Measurements from ENCODE around the gene PAXX. TPM values are rescaled to one million over a fixed set of nuclear protein-coding genes. Genes with fewer than 3 reads are reported as not detected.

Gene PAXX
- total RNA-seq, 5 donors from 2014 or later (not counting 1 experiment from before 2014, with no cell fraction given): 81.3 to 173 (median 127) TPM

DNA sequence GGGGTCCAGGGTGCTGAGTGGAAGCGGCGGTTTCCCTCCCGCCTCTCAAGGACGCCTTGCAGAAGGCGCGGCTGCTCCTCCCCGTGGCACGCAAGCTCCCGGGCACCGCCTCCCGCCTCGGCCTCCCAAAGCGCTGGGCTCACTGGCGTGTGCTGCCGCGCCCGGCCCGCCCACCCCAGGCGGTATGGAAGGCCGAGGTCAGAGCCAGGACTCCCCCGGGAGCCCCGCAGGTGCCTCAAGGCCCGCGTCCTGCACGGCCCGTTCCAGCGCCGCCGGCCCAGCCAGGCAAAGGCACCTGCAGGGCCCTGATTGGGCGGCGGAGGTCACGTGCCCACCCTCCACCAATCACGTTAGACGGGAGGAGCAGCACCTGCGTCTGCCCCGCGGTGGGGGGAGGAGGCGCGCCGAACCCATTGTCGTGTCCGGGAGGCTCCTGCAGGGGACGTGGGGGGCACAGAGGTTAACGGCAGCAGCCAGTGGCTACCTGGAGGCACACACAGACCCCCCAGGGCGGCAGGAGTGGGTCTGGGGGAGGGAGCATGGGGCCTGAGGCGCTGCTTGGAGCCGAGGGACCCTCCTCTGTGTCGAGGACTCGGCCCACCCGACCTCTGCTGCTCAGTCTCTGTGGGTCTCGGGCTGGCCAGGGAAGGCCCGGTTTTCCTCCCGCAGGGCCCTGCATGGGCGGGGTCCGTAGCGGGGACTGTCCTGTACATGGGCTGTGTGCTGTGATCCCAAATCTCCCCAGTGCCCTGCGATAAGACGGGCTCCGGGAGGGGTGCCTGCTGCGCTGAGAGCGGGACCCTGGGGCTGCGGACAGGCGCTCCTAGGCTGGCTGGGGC, 42.2 kb upstream of the PAXX start:
- Mint-ChIP-seq H3K4me3 (peak overlapping the region; percentile 80 to 81 (median 81)), H3K27me3 (no peaks in the 10 kb centered on the region), H3K4me1 (peaks cover 5 to 18% (median 7%) of the 10 kb centered on the region in 3 donors), H3K9me3 (no peaks in the 10 kb centered on the region), H3K36me3 (no peaks in the 10 kb centered on the region), H3K27ac (peak overlapping the region; percentile 90 to 93)
- Histone ChIP-seq H3K27ac (ENCODE audit: low read length) (peak overlapping the region; percentile 67), H3K4me3 (ENCODE audit: control insufficient read depth in 1 of 2, extremely low read depth in 1 of 2, low read length in 1 of 2) (peak overlapping the region; percentile 52 to 65), H3K4me1 (ENCODE audit: control insufficient read depth in 1 of 2, extremely low read depth in 1 of 2, insufficient read depth in 2 of 2, low read length in 2 of 2) (peaks cover 5 to 51% of the 10 kb centered on the region in 2 experiments), H3K27me3 (replicated peaks in 1 of 2; ENCODE audit: control insufficient read depth in 2 of 2, extremely low read depth in 1 of 2, insufficient read depth in 2 of 2, low read length in 1 of 2) (peaks cover 0 to 3% of the 10 kb centered on the region in 2 experiments), H3K9me3 (no peaks in the 10 kb centered on the region), H3K36me3 (ENCODE audit: control insufficient read depth in 2 of 2, extremely low read depth in 1 of 2, insufficient read depth in 1 of 2, low read length in 1 of 2) (no peaks in the 10 kb centered on the region)
- CTCF ChIA-PET: no interaction called here
- 10% methylated on average over 56 of the region's 63 CpGs for WGBS (ENCODE audit: insufficient coverage)
- ATAC-seq (replicated peaks in 1 of 4) (peak; percentile 94 to 97 (median 95)), DNase-seq (peak; percentile 91 to 99 (median 97))
- POLR2A ChIA-PET: no interaction called here

DNA sequence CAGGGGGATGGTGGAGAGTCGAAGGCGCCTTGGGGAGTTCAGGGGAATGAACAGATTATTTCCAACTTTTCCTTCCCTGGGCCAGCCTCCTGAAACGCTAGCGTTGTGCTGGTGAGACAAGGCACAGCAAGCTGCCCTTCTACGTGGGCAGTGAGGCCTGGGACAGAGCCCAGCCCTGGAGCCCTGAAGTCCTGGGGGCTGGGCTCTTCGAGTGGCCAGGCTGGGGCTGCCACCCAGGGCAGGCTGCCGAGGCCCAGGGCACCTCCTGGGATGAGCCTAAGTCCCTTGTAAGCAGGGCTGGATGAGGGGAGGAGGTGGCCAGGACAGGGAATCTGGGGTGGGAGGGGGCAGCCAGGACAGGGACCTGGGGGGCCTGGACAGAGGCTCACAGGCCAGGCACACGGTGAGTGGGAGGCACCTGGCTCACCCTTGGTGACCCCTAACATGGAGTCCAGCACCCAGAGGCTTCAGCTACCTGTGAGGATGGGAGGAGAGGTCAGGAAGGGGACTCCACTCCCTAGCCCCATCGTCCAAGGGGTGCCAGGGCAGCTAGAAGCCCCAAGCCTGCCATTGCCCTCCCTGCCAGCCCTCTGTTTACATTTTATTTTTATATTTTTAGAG, 41.5 kb upstream of the PAXX start:
- Mint-ChIP-seq H3K9me3 (no peaks in the 10 kb centered on the region), H3K4me3 (peak overlapping the region; percentile 72 to 81 (median 79)), H3K36me3 (no peaks in the 10 kb centered on the region), H3K4me1 (peaks cover 5 to 16% (median 6%) of the 10 kb centered on the region in 3 donors), H3K27ac (peak overlapping the region; percentile 85 to 93), H3K27me3 (no peaks in the 10 kb centered on the region)
- no peaks in the 10 kb centered on the region for H3K36me3 ChIP-seq (ENCODE audit: control insufficient read depth in 2 of 2, extremely low read depth in 1 of 2, insufficient read depth in 1 of 2, low read length in 1 of 2)
- ChIA-PET POLR2A (no interaction called here), CTCF (interaction anchor here in 1 of 2 donors (0.9 kb wide), 1 partner anchor 81 kb away, joined by 4 read pairs; the partner anchor contains the start of gene FUT7)
- peaks cover 5 to 45% of the 10 kb centered on the region in 2 experiments for H3K4me1 ChIP-seq (ENCODE audit: control insufficient read depth in 1 of 2, extremely low read depth in 1 of 2, insufficient read depth in 2 of 2, low read length in 2 of 2)
- DNase-seq (peak in 1 of 35 experiments; percentile 2), ATAC-seq (replicated peaks in 1 of 4) (no peak)
- H3K27ac ChIP-seq (ENCODE audit: low read length): peak overlapping the region; percentile 67
- H3K27me3 ChIP-seq (replicated peaks in 1 of 2; ENCODE audit: control insufficient read depth in 2 of 2, extremely low read depth in 1 of 2, insufficient read depth in 2 of 2, low read length in 1 of 2): peaks cover 0 to 3% of the 10 kb centered on the region in 2 experiments
- WGBS (ENCODE audit: insufficient coverage): 70% methylated on average over 5 of the region's 9 CpGs
- H3K4me3 ChIP-seq (ENCODE audit: control insufficient read depth in 1 of 2, extremely low read depth in 1 of 2, low read length in 1 of 2): peak overlapping the region; percentile 52 to 65
- no peaks in the 10 kb centered on the region for H3K9me3 ChIP-seq

DNA sequence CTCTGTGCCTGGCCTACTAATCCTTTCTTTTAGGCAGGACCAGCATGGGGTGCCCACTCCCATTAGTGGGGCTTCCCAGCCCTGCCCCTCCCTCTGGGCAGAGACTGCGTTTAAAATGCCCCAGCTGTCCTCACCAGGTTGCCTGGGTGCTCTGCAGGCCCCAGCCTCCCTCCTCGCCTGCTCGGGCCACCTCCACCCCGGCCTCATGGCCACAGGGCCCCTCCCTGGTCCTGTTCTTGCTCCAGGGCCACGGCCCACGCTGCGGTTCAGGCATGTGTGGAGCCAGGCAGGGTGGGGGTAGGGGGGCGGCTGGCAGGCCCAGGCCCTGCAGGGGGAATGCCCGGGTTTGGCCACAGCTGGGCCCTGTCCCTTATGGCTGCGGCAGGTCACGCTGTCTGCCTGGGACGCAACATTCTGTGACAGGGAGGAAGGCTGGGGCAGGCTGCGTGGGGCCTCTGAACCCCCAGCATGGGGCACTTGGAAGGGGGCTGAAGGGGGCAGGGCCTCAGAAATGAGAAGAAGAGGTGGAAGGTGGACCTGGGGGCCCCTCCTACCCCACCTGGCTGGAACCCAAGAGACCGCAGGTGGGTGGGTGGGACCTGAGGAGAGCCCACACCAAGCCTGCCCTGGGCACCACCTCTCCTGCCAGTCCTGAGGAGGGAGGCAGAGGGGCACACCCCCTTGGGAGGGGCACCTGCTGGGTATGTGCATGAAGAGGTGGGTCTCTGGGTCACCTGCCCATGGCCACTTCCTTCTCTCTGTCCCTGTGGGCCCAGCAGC, 40.5 kb upstream of the PAXX start, which contains the start of gene LCN12:
Gene LCN12, plus strand, starts transcription at position 733 of the 780 bp plus-strand sequence. CDS start 55 bp downstream, outside the sequence.
- no peak within 1 kb of the TSS for H3K27ac ChIP-seq (ENCODE audit: low read length)

DNA sequence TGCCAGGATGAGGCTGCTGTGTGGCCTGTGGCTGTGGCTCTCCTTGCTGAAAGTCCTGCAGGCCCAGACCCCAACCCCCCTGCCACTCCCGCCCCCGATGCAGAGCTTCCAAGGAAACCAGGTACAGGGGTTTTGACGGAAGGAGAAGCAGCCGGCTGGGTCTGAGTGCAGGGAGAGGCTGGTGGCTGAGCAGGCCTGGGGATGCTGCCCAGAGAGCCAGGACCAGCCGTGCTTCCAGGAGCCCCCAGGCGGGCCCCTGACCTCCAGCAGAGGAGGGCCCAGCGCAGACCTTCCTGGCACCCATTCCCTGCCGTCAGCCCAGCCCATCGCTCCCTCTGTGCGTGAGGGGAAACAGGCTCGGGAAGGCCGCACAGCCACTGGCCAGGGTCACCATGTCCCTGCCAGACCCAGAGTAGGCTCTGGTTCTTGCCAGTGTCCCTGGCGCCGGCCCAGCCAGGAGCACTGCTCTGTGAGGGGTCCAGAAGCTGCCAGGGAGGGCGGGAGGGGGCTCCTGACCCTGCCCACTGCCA, 39.8 kb upstream of the PAXX start:
- ChIA-PET POLR2A (interaction anchor here in 1 of 2 donors (0.6 kb wide), 1 partner anchor 767 kb away, joined by 5 read pairs; no protein-coding TSS in a partner anchor), CTCF (no interaction called here)
- Mint-ChIP-seq H3K36me3 (no peaks in the 10 kb centered on the region), H3K27me3 (no peaks in the 10 kb centered on the region), H3K4me3 (no peak overlapping the region), H3K4me1 (peaks cover 6 to 14% (median 6%) of the 10 kb centered on the region in 3 donors), H3K27ac (no peak overlapping the region), H3K9me3 (peaks cover 0 to 2% (median 0%) of the 10 kb centered on the region in 3 donors)
- DNase-seq: peak in 1 of 35 experiments; percentile 3
- WGBS (ENCODE audit: insufficient coverage): 92% methylated on average over 11 of the region's 15 CpGs
- Histone ChIP-seq H3K27me3 (replicated peaks in 1 of 2; ENCODE audit: control insufficient read depth in 2 of 2, extremely low read depth in 1 of 2, insufficient read depth in 2 of 2, low read length in 1 of 2) (peaks cover 0 to 3% of the 10 kb centered on the region in 2 experiments), H3K4me1 (ENCODE audit: control insufficient read depth in 1 of 2, extremely low read depth in 1 of 2, insufficient read depth in 2 of 2, low read length in 2 of 2) (peaks cover 5 to 37% of the 10 kb centered on the region in 2 experiments), H3K4me3 (ENCODE audit: control insufficient read depth in 1 of 2, extremely low read depth in 1 of 2, low read length in 1 of 2) (no peak overlapping the region), H3K27ac (ENCODE audit: low read length) (no peak overlapping the region), H3K9me3 (no peaks in the 10 kb centered on the region), H3K36me3 (ENCODE audit: control insufficient read depth in 2 of 2, extremely low read depth in 1 of 2, insufficient read depth in 1 of 2, low read length in 1 of 2) (no peaks in the 10 kb centered on the region)
- ATAC-seq (replicated peaks in 1 of 4): no peak

More for the DNA sequence above, 40.5 kb upstream of the PAXX start, which contains the start of gene LCN12:
- CTCF ChIA-PET: interaction anchor here in 1 of 2 donors (0.9 kb wide), 1 partner anchor 80 kb away, joined by 4 read pairs; the partner anchor contains the start of gene FUT7
- WGBS (ENCODE audit: insufficient coverage): 96% methylated on average over 9 of the region's 14 CpGs
- Histone ChIP-seq H3K4me3 (ENCODE audit: control insufficient read depth in 1 of 2, extremely low read depth in 1 of 2, low read length in 1 of 2) (no peak within 1 kb of the TSS), H3K27me3 (replicated peaks in 1 of 2; ENCODE audit: control insufficient read depth in 2 of 2, extremely low read depth in 1 of 2, insufficient read depth in 2 of 2, low read length in 1 of 2) (peaks cover 0 to 3% of the 10 kb centered on the region in 2 experiments), H3K36me3 (ENCODE audit: control insufficient read depth in 2 of 2, extremely low read depth in 1 of 2, insufficient read depth in 1 of 2, low read length in 1 of 2) (no peaks in the 10 kb centered on the region), H3K4me1 (ENCODE audit: control insufficient read depth in 1 of 2, extremely low read depth in 1 of 2, insufficient read depth in 2 of 2, low read length in 2 of 2) (peaks cover 5 to 40% of the 10 kb centered on the region in 2 experiments), H3K9me3 (no peaks in the 10 kb centered on the region)
- Mint-ChIP-seq H3K4me3 (peak within 1 kb of the TSS in 1 of 3 donors; percentile 81), H3K4me1 (peaks cover 6 to 16% (median 6%) of the 10 kb centered on the region in 3 donors), H3K36me3 (no peaks in the 10 kb centered on the region), H3K9me3 (peaks cover 0 to 2% (median 0%) of the 10 kb centered on the region in 3 donors), H3K27ac (no peak within 1 kb of the TSS), H3K27me3 (no peaks in the 10 kb centered on the region)
- ATAC-seq (replicated peaks in 1 of 4) (no peak), DNase-seq (peak in 1 of 35 experiments; percentile 2)
- POLR2A ChIA-PET: no interaction called here

DNA sequence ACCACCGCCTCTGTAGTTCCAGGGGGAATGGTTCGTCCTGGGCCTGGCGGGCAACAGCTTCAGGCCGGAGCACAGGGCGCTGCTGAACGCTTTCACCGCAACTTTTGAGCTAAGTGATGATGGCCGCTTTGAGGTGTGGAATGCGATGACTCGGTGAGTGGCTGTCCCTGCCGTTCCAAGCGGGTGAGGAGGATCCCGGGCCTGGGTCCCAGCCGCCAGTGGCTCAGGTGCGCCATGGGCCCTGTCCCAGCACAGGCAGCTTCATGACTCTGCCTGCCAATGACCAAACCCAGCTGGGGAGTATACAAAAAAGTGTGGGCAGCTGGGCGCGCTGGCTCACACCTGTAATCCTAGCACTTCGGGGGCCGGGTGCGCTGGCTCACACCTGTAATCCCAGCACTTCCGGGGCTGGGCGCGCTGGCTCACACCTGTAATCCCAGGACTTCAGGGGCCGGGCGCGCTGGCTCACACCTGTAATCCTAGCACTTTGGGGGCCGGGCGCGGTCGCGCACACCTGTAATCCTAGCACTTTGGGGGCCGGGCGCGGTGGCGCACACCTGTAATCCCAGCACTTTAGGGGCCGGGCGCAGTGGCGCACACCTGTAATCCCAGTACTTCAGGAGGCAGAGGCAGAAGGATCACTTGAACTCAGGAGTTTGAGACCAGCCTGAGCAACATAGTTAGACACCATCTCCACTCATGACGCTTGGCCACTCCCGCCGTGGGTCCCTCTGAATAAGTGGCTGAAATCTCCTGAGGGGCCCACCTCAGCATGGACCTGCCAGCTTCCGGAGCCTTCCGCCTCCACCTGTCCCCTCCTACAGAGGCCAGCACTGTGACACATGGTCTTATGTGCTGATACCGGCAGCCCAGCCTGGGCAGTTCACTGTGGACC, 39.1 kb upstream of the PAXX start:
- no peak overlapping the region for H3K4me3 Mint-ChIP-seq

More for the DNA sequence above, 39.1 kb upstream of the PAXX start:
- Histone ChIP-seq H3K27ac (ENCODE audit: low read length) (no peak overlapping the region), H3K4me1 (ENCODE audit: control insufficient read depth in 1 of 2, extremely low read depth in 1 of 2, insufficient read depth in 2 of 2, low read length in 2 of 2) (peaks cover 5 to 36% of the 10 kb centered on the region in 2 experiments), H3K36me3 (ENCODE audit: control insufficient read depth in 2 of 2, extremely low read depth in 1 of 2, insufficient read depth in 1 of 2, low read length in 1 of 2) (no peaks in the 10 kb centered on the region), H3K4me3 (ENCODE audit: control insufficient read depth in 1 of 2, extremely low read depth in 1 of 2, low read length in 1 of 2) (no peak overlapping the region), H3K9me3 (no peaks in the 10 kb centered on the region), H3K27me3 (replicated peaks in 1 of 2; ENCODE audit: control insufficient read depth in 2 of 2, extremely low read depth in 1 of 2, insufficient read depth in 2 of 2, low read length in 1 of 2) (peaks cover 0 to 3% of the 10 kb centered on the region in 2 experiments)
- no peaks in the 10 kb centered on the region for H3K36me3 Mint-ChIP-seq
- H3K27me3 Mint-ChIP-seq: no peaks in the 10 kb centered on the region
- ATAC-seq (replicated peaks in 1 of 4) (no peak), DNase-seq (no peak)
- H3K27ac Mint-ChIP-seq: no peak overlapping the region
- ChIA-PET POLR2A (interaction anchor here in 1 of 2 donors (0.6 kb wide), 1 partner anchor 766 kb away, joined by 5 read pairs; no protein-coding TSS in a partner anchor), CTCF (interaction anchor here in 1 of 2 donors (0.6 kb wide), 1 partner anchor 10 kb away, joined by 3 read pairs; no protein-coding TSS in a partner anchor)
- peaks cover 0 to 2% (median 0%) of the 10 kb centered on the region in 3 donors for H3K9me3 Mint-ChIP-seq
- peaks cover 6 to 13% (median 8%) of the 10 kb centered on the region in 3 donors for H3K4me1 Mint-ChIP-seq
- WGBS (ENCODE audit: insufficient coverage): 93% methylated on average over 35 of the region's 44 CpGs
